H9 (cell line): ENCODE data around the gene DIS3L2. TPM values are rescaled to one million over a fixed set of nuclear protein-coding genes. Genes with fewer than 3 reads are reported as not detected.

ENCODE experiments used
- DNase-seq: peaks from one replicate; pipeline ENCODE4 v3.0.0-alpha.2; 2017
- H2AFZ ChIP-seq: one replicate; pipeline ENCODE4 v1.6.1; 2013; ENCODE audit warnings: mild to moderate bottlenecking, low read length, control low read depth, moderate library complexity
- H2AK5ac ChIP-seq: 2 replicates; pipeline ENCODE4 v1.6.1; 2013; ENCODE audit warnings: low read length, control low read depth, mixed read lengths; ENCODE audit not compliant: insufficient read length
- H2BK120ac ChIP-seq: one replicate; pipeline ENCODE4 v1.6.1; 2013; ENCODE audit warnings: low read depth, mild to moderate bottlenecking, low read length, control low read depth, inconsistent platforms; ENCODE audit not compliant: poor library complexity, severe bottlenecking
- H2BK12ac ChIP-seq: 2 replicates; pipeline ENCODE4 v1.6.1; 2013; ENCODE audit warnings: low read length, control low read depth, mixed read lengths, low read depth; ENCODE audit not compliant: insufficient read length
- H2BK15ac ChIP-seq: 2 replicates; pipeline ENCODE4 v1.6.1; 2013; ENCODE audit warnings: low read depth, low read length, control low read depth
- H2BK20ac ChIP-seq: one replicate; pipeline ENCODE4 v1.6.1; 2013; ENCODE audit warnings: low read depth, mild to moderate bottlenecking, low read length, control low read depth, inconsistent platforms; ENCODE audit not compliant: poor library complexity, severe bottlenecking
- H2BK5ac ChIP-seq: 2 replicates; pipeline ENCODE4 v1.6.1; 2013; ENCODE audit warnings: low read length, control low read depth, mixed read lengths; ENCODE audit not compliant: insufficient read length
- H3K14ac ChIP-seq: 2 replicates; pipeline ENCODE4 v1.6.1; 2013; ENCODE audit warnings: low read length, control low read depth; ENCODE audit not compliant: insufficient read depth
- H3K18ac ChIP-seq: 2 replicates; pipeline ENCODE4 v1.6.1; 2013; ENCODE audit warnings: low read depth, mild to moderate bottlenecking, mixed read lengths, low read length, control low read depth; ENCODE audit not compliant: insufficient read length
- H3K23ac ChIP-seq: 2 replicates; pipeline ENCODE4 v1.6.1; 2013; ENCODE audit warnings: low read length, control low read depth, mixed read lengths, low read depth; ENCODE audit not compliant: insufficient read length
- H3K23me2 ChIP-seq: 2 replicates; pipeline ENCODE4 v1.6.1; 2013; ENCODE audit warnings: low read depth, mild to moderate bottlenecking, mixed read lengths, low read length, control low read depth; ENCODE audit not compliant: insufficient read length, poor library complexity, severe bottlenecking
- H3K27ac ChIP-seq: 2 replicates; pipeline ENCODE4 v1.5.1; 2013; ENCODE audit warnings: low read length, control low read depth, mixed read lengths, low read depth; ENCODE audit not compliant: insufficient read length
- H3K27me3 ChIP-seq: 2 replicates; pipeline ENCODE4 v1.6.1; 2013; ENCODE audit warnings: low read length, control low read depth, inconsistent platforms; ENCODE audit not compliant: insufficient read depth
- H3K4ac ChIP-seq: 2 replicates; pipeline ENCODE4 v1.6.1; 2013; ENCODE audit warnings: low read depth, mild to moderate bottlenecking, control low read depth, inconsistent platforms, low read length, moderate library complexity
- H3K4me1 ChIP-seq: 2 replicates; pipeline ENCODE4 v1.6.1; 2013; ENCODE audit warnings: low read length, control low read depth, inconsistent platforms; ENCODE audit not compliant: insufficient read depth
- H3K4me2 ChIP-seq: 2 replicates; pipeline ENCODE4 v1.6.1; 2013; ENCODE audit warnings: low read length, control low read depth, mixed read lengths; ENCODE audit not compliant: insufficient read length, insufficient read depth
- H3K56ac ChIP-seq: 2 replicates; pipeline ENCODE4 v1.6.1; 2013; ENCODE audit warnings: low read depth, mild to moderate bottlenecking, mixed read lengths, low read length, control low read depth; ENCODE audit not compliant: insufficient read length
- H3K79me1 ChIP-seq: 2 replicates; pipeline ENCODE4 v1.6.1; 2013; ENCODE audit warnings: low read depth, mild to moderate bottlenecking, moderate library complexity, low read length, control low read depth, inconsistent platforms; ENCODE audit not compliant: insufficient read depth, poor library complexity, severe bottlenecking
- H3K79me2 ChIP-seq: 2 replicates; pipeline ENCODE4 v1.6.1; 2013; ENCODE audit warnings: low read length, control low read depth, inconsistent platforms; ENCODE audit not compliant: insufficient read depth
- H3K9ac ChIP-seq: 2 replicates; pipeline ENCODE4 v1.6.1; 2013; ENCODE audit warnings: low read length, control low read depth, mixed read lengths; ENCODE audit not compliant: insufficient read length; ENCODE audit errors: extremely low read depth
- H3K9me3 ChIP-seq: one replicate; pipeline ENCODE4 v1.6.1; 2013; ENCODE audit warnings: low read depth, low read length, inconsistent platforms; ENCODE audit not compliant: control insufficient read depth
- H3T11ph ChIP-seq: one replicate; pipeline ENCODE4 v1.6.1; 2013; ENCODE audit warnings: mild to moderate bottlenecking, low read length, control low read depth, inconsistent platforms
- H4K20me1 ChIP-seq: one replicate; pipeline ENCODE4 v1.6.1; 2013; ENCODE audit not compliant: control insufficient read depth, insufficient read length, insufficient read depth
- H4K5ac ChIP-seq: 2 replicates; pipeline ENCODE4 v1.6.1; 2013; ENCODE audit warnings: low read depth, mild to moderate bottlenecking, mixed read lengths, low read length, control low read depth; ENCODE audit not compliant: insufficient read length
- H4K8ac ChIP-seq: replicated peaks from 2 replicates; pipeline ENCODE4 v1.6.1; 2013; ENCODE audit warnings: low read length, control low read depth, mixed read lengths, low read depth; ENCODE audit not compliant: insufficient read length
- H4K91ac ChIP-seq: 2 replicates; pipeline ENCODE4 v1.6.1; 2013; ENCODE audit warnings: low read depth, mild to moderate bottlenecking, moderate library complexity, mixed read lengths, low read length, control low read depth; ENCODE audit not compliant: insufficient read length
- H3K27ac Mint-ChIP-seq, 3 experiments: 2 replicates in 2 of 3; 3 replicates in 1 of 3; pipeline ENCODE4 v1.8.0; 2020 to 2021; ENCODE audit warnings: mixed read lengths in 3 of 3, mild to moderate bottlenecking in 1 of 3, moderate library complexity in 1 of 3
- H3K27me3 Mint-ChIP-seq: 2 replicates; pipeline ENCODE4 v1.8.0; 2021; ENCODE audit warnings: low read depth, mild to moderate bottlenecking, moderate library complexity, mixed read lengths
- H3K36me3 Mint-ChIP-seq, 3 experiments: 2 replicates in 2 of 3; 3 replicates in 1 of 3; pipeline ENCODE4 v1.8.0; 2020 to 2021; ENCODE audit warnings: low read depth in 3 of 3, mixed read lengths in 3 of 3; ENCODE audit not compliant: insufficient read depth in 1 of 3
- H3K4me1 Mint-ChIP-seq, 2 experiments: 2 replicates each; pipeline ENCODE4 v1.8.0; 2020; ENCODE audit warnings: mixed read lengths in 2 of 2
- H3K4me3 Mint-ChIP-seq, 2 experiments: 2 replicates in 1 of 2; 3 replicates in 1 of 2; pipeline ENCODE4 v1.8.0; 2020 to 2021; ENCODE audit warnings: mild to moderate bottlenecking in 2 of 2, mixed read lengths in 2 of 2, moderate library complexity in 1 of 2
- H3K9me3 Mint-ChIP-seq, 2 experiments: 2 replicates in 1 of 2; 3 replicates in 1 of 2; pipeline ENCODE4 v1.8.0; 2020; ENCODE audit warnings: mild to moderate bottlenecking in 2 of 2, mixed read lengths in 2 of 2, moderate library complexity in 1 of 2
- CTCF ChIP-seq: fragments of 200-600 bp; sonication (generic); conservative IDR thresholded peaks from 3 replicates; pipeline ENCODE4 v1.8.0; 2021; ENCODE audit warnings: antibody characterized with exemption, mild to moderate bottlenecking
- WGBS: extraction: QIAGEN DNeasy Blood & Tissue Kit; methylation state at CpG from one replicate; pipeline ENCODE4 v1.1.7; 2013; ENCODE audit warnings: missing lambda C conversion rate, low lambda C conversion rate, mixed read lengths; ENCODE audit not compliant: insufficient read length; ENCODE audit errors: extremely low coverage; 5-methylcytosine and 5-hydroxymethylcytosine counted together
- total RNA-seq: library from RNA; stranded (reverse); gene quantifications from 2 replicates; pipeline ENCODE4 v1.2.1, GENCODE V29; 2021

DIS3L2 gene
- total RNA-seq, 1 experiment from 2014 or later: 28.1 TPM

GRCh38 chr2:232102380-232102779 is 140.9 kb downstream of the DIS3L2 start:
- no peaks in the 10 kb centered on the region for H3K9me3 ChIP-seq

More at GRCh38 chr2:232102380-232102779, 140.9 kb downstream of the DIS3L2 start:
- no peaks in the 10 kb centered on the region for H3K9me3 Mint-ChIP-seq
- Histone ChIP-seq H3K27ac (no peak overlapping the region), H3K79me2 (no peaks in the 10 kb centered on the region), H2BK12ac (no peak overlapping the region), H2BK15ac (no peak overlapping the region), H3K23me2 (no peaks in the 10 kb centered on the region), H3K56ac (no peak overlapping the region), H2BK20ac (no peak overlapping the region), H2BK5ac (no peak overlapping the region), H2AFZ (no peak overlapping the region), H3K4ac (no peak overlapping the region), H4K91ac (no peak overlapping the region), H3K14ac (no peak overlapping the region), H3K4me2 (no peak overlapping the region), H4K8ac (no peak overlapping the region), H3K79me1 (no peaks in the 10 kb centered on the region), H3K23ac (no peak overlapping the region), H4K20me1 (no peaks in the 10 kb centered on the region), H2BK120ac (no peak overlapping the region), H3K4me1 (no peaks in the 10 kb centered on the region), H3K27me3 (no peaks in the 10 kb centered on the region), H3K18ac (no peak overlapping the region), H3K9ac (no peak overlapping the region), H4K5ac (no peak overlapping the region), H3T11ph (no peak overlapping the region), H2AK5ac (no peak overlapping the region)
- H3K27me3 Mint-ChIP-seq: no peaks in the 10 kb centered on the region
- H3K4me1 Mint-ChIP-seq: no peaks in the 10 kb centered on the region
- 100% methylated on average over 1 of the region's 4 CpGs for WGBS
- H3K36me3 Mint-ChIP-seq: no peaks in the 10 kb centered on the region
- H3K4me3 Mint-ChIP-seq: no peak overlapping the region
- no peak for DNase-seq
- H3K27ac Mint-ChIP-seq: no peak overlapping the region
- no peak for TF ChIP-seq CTCF
